ENCODE data around the gene MRPL14.

Gene MRPL14

DNA sequence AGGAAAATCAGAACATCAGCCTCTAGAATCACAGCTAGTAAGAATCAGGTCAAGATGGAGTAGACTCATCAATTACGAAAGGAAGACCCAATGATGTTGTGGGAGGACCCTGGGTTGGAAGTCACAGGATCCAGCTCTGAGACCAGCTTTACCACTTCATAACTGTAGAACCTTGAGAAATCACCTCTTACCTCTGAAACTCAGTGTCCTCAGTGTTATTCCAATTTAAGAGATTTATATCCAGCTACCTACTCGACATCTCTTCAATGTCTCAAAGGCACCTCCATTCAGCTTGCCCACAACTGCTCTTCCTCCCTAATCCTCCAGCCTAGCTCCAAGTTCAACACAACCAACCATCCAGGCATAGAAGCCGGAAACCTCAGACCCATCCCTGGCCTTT is 16.3 kb downstream of the MRPL14 start:
- H3K4me1 Mint-ChIP-seq (ENCODE audit: low read depth in 2 of 2): peaks cover 16 to 21% of the 10 kb centered on the region in 2 donors
- no peak overlapping the region for H3K4me3 Mint-ChIP-seq
- peaks cover 36% of the 10 kb centered on the region for H3K36me3 Mint-ChIP-seq (ENCODE audit: insufficient read depth)
- H3K9me3 Mint-ChIP-seq: no peaks in the 10 kb centered on the region
- ATAC-seq (replicated peaks) (no peak), DNase-seq (no peak)
- H3K27ac Mint-ChIP-seq: peak overlapping the region; percentile 26 to 65
- no peaks in the 10 kb centered on the region for H3K27me3 Mint-ChIP-seq

DNA sequence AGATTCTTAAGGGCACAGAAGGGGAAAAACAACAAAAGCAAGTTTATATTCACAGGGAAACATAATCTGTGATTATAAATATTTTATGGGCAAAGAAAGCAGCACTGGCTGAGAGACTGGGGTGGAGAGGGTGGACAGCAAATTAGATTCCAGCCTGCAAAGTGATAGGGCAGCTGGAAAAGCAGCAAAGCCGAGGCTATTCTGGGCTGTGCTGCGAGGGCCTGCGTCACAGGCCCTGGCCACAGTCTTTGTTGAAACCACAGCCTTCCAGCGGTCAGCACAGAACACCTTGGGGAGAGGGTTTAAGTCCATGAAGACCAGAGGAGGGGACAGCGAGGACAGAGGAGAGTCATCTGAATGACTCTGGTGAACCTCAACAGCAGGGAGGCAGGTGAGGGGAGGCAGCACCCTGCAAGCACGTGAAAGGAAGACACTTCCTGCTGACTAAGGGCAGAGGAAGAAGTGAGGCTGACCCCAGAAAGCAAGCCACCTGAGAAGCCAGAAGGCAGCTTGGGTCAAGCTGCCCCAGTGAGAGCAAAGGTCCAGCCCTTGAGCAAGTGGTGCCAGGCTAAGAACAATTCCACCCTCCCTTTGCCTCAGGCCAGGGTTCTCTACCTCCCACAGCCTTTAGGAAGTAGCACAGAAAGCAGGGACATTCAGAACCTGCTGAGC is 17.1 kb downstream of the MRPL14 start:
- Mint-ChIP-seq H3K36me3 (ENCODE audit: insufficient read depth) (peaks cover 38% of the 10 kb centered on the region), H3K4me1 (ENCODE audit: low read depth in 2 of 2) (peaks cover 13 to 15% of the 10 kb centered on the region in 2 donors)

DNA sequence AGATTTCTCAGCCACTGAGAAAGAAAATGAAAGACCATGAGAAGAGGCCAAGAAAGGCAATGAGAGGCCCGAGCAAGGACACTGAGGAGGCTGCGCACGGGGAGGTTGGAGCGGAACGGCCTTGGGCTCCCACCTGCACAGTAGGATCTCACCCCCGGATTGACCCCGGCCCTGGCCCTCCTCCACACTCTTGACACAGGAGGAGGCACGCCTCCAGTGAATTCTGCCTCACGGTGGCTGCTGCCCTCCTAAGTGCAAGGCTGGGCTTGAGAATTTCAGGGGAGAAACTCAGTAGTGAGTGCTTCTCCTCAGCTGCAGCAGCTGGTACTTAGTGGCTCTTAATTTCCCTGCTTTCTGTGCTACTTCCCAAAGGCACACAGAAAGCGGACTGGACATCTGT is 18.0 kb downstream of the MRPL14 start:
- H3K9me3 Mint-ChIP-seq: no peaks in the 10 kb centered on the region
- peaks cover 41% of the 10 kb centered on the region for H3K36me3 Mint-ChIP-seq (ENCODE audit: insufficient read depth)
- ATAC-seq (replicated peaks) (no peak), DNase-seq (no peak)
- no peak overlapping the region for H3K27ac Mint-ChIP-seq
- peaks cover 13 to 18% of the 10 kb centered on the region in 2 donors for H3K4me1 Mint-ChIP-seq (ENCODE audit: low read depth in 2 of 2)
- H3K27me3 Mint-ChIP-seq: no peaks in the 10 kb centered on the region
- no peak overlapping the region for H3K4me3 Mint-ChIP-seq

More for the DNA sequence above, 17.1 kb downstream of the MRPL14 start:
- H3K4me3 Mint-ChIP-seq: no peak overlapping the region
- no peaks in the 10 kb centered on the region for H3K27me3 Mint-ChIP-seq
- ATAC-seq (replicated peaks): no peak
- H3K9me3 Mint-ChIP-seq: no peaks in the 10 kb centered on the region
- H3K27ac Mint-ChIP-seq: peak overlapping the region in 1 of 2 donors; percentile 26
- no peak for DNase-seq

DNA sequence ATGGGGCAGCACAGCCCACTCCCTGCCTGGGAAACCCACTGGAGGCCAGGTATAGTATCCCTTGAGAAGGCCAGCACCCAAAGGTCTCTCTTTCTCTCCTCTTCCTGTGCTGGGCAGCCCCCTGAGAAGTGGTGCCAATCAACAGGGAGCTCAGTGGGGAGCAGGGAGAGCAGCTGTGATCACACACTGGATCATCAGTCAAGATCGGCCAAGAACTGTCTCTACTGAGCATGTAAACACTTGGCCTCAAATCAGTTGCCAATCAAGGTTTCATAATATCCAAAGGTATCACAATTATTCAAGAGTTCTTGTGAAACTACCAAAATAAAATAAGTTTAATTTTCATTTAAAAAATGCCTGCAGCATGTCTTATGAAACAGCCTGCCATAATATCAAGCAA is 18.8 kb downstream of the MRPL14 start:
- H3K9me3 Mint-ChIP-seq: no peaks in the 10 kb centered on the region
- no peak for DNase-seq
- no peak for ATAC-seq (replicated peaks)
- peaks cover 13 to 21% of the 10 kb centered on the region in 2 donors for H3K4me1 Mint-ChIP-seq (ENCODE audit: low read depth in 2 of 2)
- no peaks in the 10 kb centered on the region for H3K27me3 Mint-ChIP-seq
- H3K4me3 Mint-ChIP-seq: no peak overlapping the region
- no peak overlapping the region for H3K27ac Mint-ChIP-seq
- peaks cover 36% of the 10 kb centered on the region for H3K36me3 Mint-ChIP-seq (ENCODE audit: insufficient read depth)

DNA sequence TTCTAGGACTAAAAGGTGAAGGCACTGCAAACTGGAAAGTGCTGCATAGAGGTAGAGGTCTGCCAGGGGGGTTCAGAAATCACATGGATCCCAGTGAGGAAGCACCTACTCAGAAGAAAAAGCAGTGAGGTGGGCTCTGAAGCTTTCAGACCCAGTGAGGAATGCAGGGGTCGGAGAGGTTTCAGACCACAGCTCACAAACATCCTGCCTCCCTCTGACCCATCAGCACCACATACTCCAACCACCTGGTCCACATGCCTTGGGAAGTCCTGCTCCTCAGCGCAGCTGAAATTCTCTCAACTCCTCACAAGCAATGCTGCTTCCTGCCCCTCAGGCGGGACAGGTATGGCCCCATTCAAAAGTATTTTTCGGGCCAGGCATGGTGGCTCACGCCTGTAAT is 20.2 kb downstream of the MRPL14 start:
- Mint-ChIP-seq H3K4me1 (ENCODE audit: low read depth in 2 of 2) (peaks cover 19 to 33% of the 10 kb centered on the region in 2 donors), H3K27me3 (no peaks in the 10 kb centered on the region), H3K27ac (peak overlapping the region in 1 of 2 donors; percentile 22), H3K9me3 (no peaks in the 10 kb centered on the region), H3K36me3 (ENCODE audit: insufficient read depth) (peaks cover 22% of the 10 kb centered on the region), H3K4me3 (no peak overlapping the region)
- no peak for ATAC-seq (replicated peaks)
- DNase-seq: no peak

DNA sequence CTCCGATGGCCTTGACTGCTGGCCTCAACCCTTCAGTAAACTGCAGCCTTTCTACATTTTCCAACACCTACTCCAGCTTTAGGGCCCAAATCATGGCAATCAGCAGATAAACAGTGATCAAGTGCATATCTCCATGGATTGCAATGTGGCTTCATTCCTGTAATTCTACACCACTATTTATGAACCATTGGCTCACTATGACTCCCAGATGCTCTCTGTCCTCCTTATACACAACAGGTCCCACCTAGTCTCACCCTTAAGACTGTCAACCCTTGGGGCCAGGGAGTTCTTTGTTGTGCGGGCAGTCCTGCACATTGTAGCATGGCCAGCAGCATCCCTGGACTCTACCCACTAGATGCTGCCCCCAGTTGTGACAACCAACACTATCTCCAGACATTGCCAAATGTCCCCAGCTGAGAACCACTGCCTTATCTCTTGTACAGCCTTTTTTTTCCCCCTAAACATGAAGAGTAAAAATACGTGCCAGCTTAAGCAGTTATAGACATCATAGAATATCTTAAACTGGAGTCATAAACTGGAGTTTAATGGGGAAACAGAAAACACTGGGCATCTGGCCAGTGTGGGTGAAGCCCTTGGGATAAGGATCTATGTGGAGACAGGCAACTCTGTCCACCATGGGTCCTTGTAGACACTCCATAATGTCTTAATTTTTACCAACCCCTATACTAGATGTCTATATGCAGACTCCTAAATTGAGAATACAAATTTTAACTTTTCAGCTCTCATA is 21.1 kb downstream of the MRPL14 start:
- no peaks in the 10 kb centered on the region for H3K27me3 Mint-ChIP-seq
- peaks cover 13 to 30% of the 10 kb centered on the region in 2 donors for H3K4me1 Mint-ChIP-seq (ENCODE audit: low read depth in 2 of 2)
- peak overlapping the region in 1 of 2 donors; percentile 22 for H3K27ac Mint-ChIP-seq
- ATAC-seq (replicated peaks) (no peak), DNase-seq (no peak)
- no peak overlapping the region for H3K4me3 Mint-ChIP-seq
- H3K9me3 Mint-ChIP-seq: no peaks in the 10 kb centered on the region
- H3K36me3 Mint-ChIP-seq (ENCODE audit: insufficient read depth): peaks cover 19% of the 10 kb centered on the region

DNA sequence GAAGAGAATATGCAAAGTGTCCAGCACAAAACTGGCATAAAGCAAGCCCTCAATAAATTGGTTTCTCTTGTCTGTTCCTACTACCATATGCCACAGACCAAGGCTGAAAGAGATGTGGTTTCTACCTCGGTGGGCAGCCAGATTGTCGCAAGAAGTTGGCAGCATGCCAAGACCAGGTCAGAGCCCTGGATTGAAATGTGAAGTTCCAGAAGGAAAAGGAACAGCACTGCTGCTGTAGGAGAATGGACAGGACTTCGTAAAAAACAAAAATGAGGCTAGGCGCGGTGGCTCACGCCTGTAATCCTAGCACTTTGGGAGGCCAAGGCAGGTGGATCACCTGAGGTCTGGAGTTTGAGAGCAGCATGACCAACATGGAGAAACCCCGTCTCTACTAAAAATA is 22.1 kb downstream of the MRPL14 start:
- Mint-ChIP-seq H3K27me3 (no peaks in the 10 kb centered on the region), H3K4me1 (ENCODE audit: low read depth in 2 of 2) (peaks cover 11 to 27% of the 10 kb centered on the region in 2 donors), H3K9me3 (no peaks in the 10 kb centered on the region), H3K36me3 (ENCODE audit: insufficient read depth) (peaks cover 19% of the 10 kb centered on the region), H3K27ac (no peak overlapping the region), H3K4me3 (no peak overlapping the region)
- ATAC-seq (replicated peaks): no peak
- DNase-seq: no peak

DNA sequence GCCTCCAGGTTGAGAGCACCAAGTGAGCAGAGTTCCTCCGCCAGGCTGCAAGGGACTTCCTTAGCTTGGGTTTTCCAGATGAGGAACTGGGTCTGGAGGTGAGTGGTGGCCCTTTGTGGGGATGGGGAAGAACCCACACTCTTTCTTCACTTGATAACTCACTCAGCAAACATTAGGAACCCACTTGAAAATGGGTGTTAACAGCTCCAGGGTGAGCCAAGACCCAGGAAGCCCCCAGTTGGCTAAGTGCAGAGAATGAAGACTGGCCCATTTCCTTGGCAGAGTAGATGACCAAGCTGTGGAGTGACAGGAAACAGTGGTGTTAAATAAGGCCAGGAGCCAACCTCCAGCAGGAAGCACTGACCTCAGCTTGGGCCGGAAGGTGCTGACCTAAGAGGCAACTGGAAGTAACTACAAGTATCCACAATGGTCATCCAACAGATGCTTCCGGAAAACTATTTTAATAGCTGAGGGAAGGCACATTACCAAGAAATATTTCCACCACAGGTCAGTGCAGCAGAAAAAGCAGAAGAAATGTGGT is 22.7 kb downstream of the MRPL14 start:
- peaks cover 11 to 27% of the 10 kb centered on the region in 2 donors for H3K4me1 Mint-ChIP-seq (ENCODE audit: low read depth in 2 of 2)
- no peaks in the 10 kb centered on the region for H3K9me3 Mint-ChIP-seq
- no peak for DNase-seq
- no peaks in the 10 kb centered on the region for H3K27me3 Mint-ChIP-seq
- H3K36me3 Mint-ChIP-seq (ENCODE audit: insufficient read depth): peaks cover 19% of the 10 kb centered on the region
- no peak for ATAC-seq (replicated peaks)
- no peak overlapping the region for H3K27ac Mint-ChIP-seq
- H3K4me3 Mint-ChIP-seq: no peak overlapping the region

DNA sequence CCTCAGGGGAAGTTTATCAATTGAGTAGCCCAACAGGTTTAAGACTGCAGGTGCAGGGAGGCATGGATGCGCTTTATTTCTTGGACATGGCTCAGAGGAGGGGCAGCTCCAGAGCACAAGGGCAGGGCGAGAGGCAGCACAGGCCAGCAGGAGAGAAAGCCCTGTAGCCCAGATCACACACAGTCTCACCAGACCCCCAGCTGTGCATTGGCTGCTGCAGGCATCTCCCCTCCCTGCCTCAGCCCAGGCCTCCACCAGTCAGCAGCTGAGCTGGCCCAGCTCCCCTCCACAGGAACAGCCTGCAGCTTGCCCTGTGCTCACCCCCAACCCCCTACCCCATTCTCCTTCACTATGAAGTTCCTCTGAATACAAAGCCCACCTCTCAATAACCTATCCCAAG is 24.7 kb downstream of the MRPL14 start:
- Mint-ChIP-seq H3K9me3 (no peaks in the 10 kb centered on the region), H3K36me3 (ENCODE audit: insufficient read depth) (peaks cover 19% of the 10 kb centered on the region), H3K27me3 (no peaks in the 10 kb centered on the region), H3K27ac (peak overlapping the region; percentile 52 to 71), H3K4me3 (no peak overlapping the region), H3K4me1 (ENCODE audit: low read depth in 2 of 2) (peaks cover 11 to 27% of the 10 kb centered on the region in 2 donors)
- DNase-seq: no peak
- ATAC-seq (replicated peaks): no peak

DNA sequence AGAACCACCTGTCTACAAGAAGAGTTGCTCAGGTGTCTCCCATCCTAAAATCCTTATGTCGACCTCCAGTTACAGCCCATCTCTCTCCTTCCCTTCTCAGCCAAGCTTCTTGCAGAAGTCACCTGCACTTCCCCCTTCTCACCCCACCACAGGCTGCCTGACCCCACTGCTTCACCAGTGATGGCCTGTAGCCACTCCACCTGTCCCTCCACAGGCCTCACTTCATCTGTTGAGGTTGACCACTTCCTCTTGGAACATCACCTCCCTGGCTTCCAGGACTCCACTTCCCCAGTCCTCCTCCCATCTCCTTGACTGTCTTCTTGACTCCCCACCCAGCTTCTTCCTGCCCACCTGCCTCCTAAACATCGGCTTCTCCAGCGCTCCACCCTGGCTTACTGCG is 25.4 kb downstream of the MRPL14 start:
- H3K27me3 Mint-ChIP-seq: no peaks in the 10 kb centered on the region
- H3K9me3 Mint-ChIP-seq: no peaks in the 10 kb centered on the region
- no peak overlapping the region for H3K4me3 Mint-ChIP-seq
- H3K36me3 Mint-ChIP-seq (ENCODE audit: insufficient read depth): peaks cover 15% of the 10 kb centered on the region
- H3K4me1 Mint-ChIP-seq (ENCODE audit: low read depth in 2 of 2): peaks cover 12 to 27% of the 10 kb centered on the region in 2 donors
- no peak for DNase-seq
- H3K27ac Mint-ChIP-seq: peak overlapping the region; percentile 52 to 71
- ATAC-seq (replicated peaks): no peak

DNA sequence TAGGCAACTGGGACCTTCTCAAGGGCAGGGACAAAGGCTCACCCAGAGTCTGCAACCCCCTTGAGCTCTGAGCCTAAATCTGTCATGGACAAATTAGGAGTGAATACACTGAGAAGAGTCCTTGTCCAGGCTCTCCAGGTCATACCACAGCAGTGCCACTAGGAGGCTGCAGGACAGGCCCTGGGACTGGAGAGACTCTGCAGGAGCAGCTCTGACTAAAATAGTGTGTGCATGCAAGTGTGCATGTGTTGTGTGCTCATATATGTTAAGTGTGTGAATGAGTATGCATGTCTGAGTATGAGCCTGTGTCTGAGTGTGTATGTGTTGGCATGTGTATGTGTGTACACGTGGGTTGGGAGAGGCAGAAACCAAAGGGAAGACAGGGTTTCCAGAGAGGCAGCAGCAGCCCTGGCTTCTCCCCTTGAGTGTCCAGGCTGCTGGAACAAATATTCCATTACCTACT is 27.1 kb downstream of the MRPL14 start:
- H3K27ac Mint-ChIP-seq: peak overlapping the region in 1 of 2 donors; percentile 4
- H3K36me3 Mint-ChIP-seq (ENCODE audit: insufficient read depth): peaks cover 6% of the 10 kb centered on the region
- DNase-seq: no peak
- no peak for ATAC-seq (replicated peaks)
- H3K4me1 Mint-ChIP-seq (ENCODE audit: low read depth in 2 of 2): peaks cover 17 to 26% of the 10 kb centered on the region in 2 donors
- H3K4me3 Mint-ChIP-seq: no peak overlapping the region
- no peaks in the 10 kb centered on the region for H3K9me3 Mint-ChIP-seq
- no peaks in the 10 kb centered on the region for H3K27me3 Mint-ChIP-seq

DNA sequence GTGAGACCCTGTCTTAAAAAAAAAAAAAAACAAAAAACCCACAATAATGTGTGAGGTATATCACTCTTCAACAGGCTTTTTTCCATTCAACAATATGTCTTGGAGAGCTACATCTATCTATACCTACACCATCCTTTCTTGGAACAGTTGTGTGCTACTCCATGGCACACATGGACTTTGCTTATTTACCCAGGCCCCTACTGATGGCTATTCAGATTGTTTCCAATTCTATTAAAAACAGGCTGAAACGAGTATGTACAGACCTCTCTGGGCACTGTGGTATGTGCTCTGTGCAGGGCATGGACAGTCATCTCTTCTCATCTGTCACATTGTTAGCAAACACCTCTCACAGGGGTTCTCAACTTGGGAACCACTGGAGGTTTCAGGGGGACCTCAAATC is 28.1 kb downstream of the MRPL14 start:
- Mint-ChIP-seq H3K4me1 (ENCODE audit: low read depth in 2 of 2) (peaks cover 17 to 23% of the 10 kb centered on the region in 2 donors), H3K4me3 (no peak overlapping the region), H3K36me3 (ENCODE audit: insufficient read depth) (peaks cover 3% of the 10 kb centered on the region), H3K27me3 (no peaks in the 10 kb centered on the region), H3K9me3 (no peaks in the 10 kb centered on the region), H3K27ac (no peak overlapping the region)
- DNase-seq (no peak), ATAC-seq (replicated peaks) (no peak)

DNA sequence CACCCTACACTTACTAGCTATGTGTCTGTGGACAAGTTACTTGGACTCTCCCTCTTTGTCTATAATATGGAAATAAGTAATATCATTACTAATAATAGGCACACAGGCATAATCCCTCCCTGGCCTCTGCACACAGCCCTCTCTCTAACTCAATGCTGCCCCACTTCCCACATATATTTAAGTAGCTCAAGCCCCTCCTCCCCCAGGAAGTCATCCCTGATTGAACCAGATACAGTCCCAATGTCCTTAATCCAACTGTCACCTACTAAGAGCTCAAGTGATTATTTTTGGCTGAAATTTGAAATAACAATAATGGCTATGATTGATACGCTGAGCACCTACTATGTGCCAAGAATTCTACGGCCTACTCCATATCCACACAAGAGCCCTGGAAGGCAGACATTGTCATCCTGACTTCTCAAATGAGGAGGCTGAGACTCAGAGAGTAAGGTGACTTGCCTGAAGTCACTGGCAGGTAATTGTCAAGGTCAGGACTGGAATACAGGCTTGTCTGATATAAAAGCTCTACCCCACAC is 29.4 kb downstream of the MRPL14 start:
- Mint-ChIP-seq H3K4me1 (ENCODE audit: low read depth in 2 of 2) (peaks cover 14 to 15% of the 10 kb centered on the region in 2 donors), H3K36me3 (ENCODE audit: insufficient read depth) (no peaks in the 10 kb centered on the region), H3K9me3 (no peaks in the 10 kb centered on the region), H3K27me3 (no peaks in the 10 kb centered on the region), H3K4me3 (no peak overlapping the region), H3K27ac (peak overlapping the region in 1 of 2 donors; percentile 0)
- ATAC-seq (replicated peaks) (no peak), DNase-seq (no peak)
